Activated B cell treated with CpG ODN at 0.5 μM for 24 hours (primary cell): ENCODE measurements around the gene CTNND2. TPM values are rescaled to one million over a fixed set of nuclear protein-coding genes. Genes with fewer than 3 reads are reported as not detected.

Source experiments
- ATAC-seq: fragments of 200-7000 bp; cut with Tn5 transposase; one replicate; pipeline ENCODE4 v1.10.0; 2021; ENCODE audit warnings: low read depth, mild to moderate bottlenecking, moderate library complexity
- CTCF ChIA-PET: fragments of 350-600 bp; sonication (Branson Sonifier 250); formaldehyde crosslinking; loops from one replicate; lab custom pipeline; 2021; ENCODE audit warnings: antibody characterized with exemption; lab: Charles Lee
- POLR2A ChIA-PET: fragments of 350-600 bp; sonication (Branson Sonifier 250); formaldehyde crosslinking; loops from one replicate; lab custom pipeline; 2021; ENCODE audit warnings: antibody characterized with exemption; lab: Charles Lee
- DNase-seq: peaks from one replicate; pipeline ENCODE4 v3.0.0; 2022
- H3K27ac Mint-ChIP-seq: one replicate; pipeline ENCODE4 v1.8.0; 2020; ENCODE audit warnings: mixed read lengths
- H3K27me3 Mint-ChIP-seq: one replicate; pipeline ENCODE4 v1.8.0; 2021; ENCODE audit warnings: mixed read lengths
- H3K36me3 Mint-ChIP-seq: one replicate; pipeline ENCODE4 v1.8.0; 2021; ENCODE audit warnings: low read depth, mixed read lengths
- H3K4me1 Mint-ChIP-seq: one replicate; pipeline ENCODE4 v1.8.0; 2021; ENCODE audit warnings: mixed read lengths
- H3K4me3 Mint-ChIP-seq: one replicate; pipeline ENCODE4 v1.8.0; 2020; ENCODE audit warnings: mild to moderate bottlenecking, mixed read lengths
- H3K9me3 Mint-ChIP-seq: one replicate; pipeline ENCODE4 v1.8.0; 2020; ENCODE audit warnings: mixed read lengths
- intact Hi-C: fragments of 100-400 bp; cut with micrococcal nuclease; formaldehyde crosslinking; loops from one replicate; pipeline ENCODE4 v1.15.1; 2024
- total RNA-seq: library from RNA; stranded (reverse); gene quantifications from 2 replicates; pipeline ENCODE4 v1.2.3, GENCODE V29; 2022
- TF ChIP-seq, protein P1 (sequence below): fragments of 200-600 bp; IDR thresholded peaks from one replicate; pipeline ENCODE4 v1.8.0; 2022; ENCODE audit warnings: antibody characterized with exemption, mild to moderate bottlenecking

The CTNND2 gene
- total RNA-seq, 1 donor from 2014 or later = not detected

DNA sequence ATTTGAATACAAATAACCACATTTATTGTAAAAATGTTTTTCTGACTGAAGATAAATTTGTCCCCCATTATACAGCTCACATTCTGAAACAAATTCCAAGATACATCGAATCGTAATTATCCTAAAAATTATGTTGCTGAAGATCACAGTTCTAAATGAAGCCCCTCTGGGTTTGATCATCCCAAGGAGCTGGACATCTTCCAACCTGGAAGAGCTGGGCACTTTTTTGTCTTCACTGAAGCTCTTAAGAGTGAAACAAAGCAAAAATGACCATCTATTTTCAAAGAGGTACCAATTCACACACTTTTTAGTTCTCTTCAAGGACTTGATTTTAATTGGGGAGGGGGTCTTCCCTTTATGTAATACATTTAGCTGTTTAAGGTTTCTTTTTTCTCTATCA, 5.5 kb downstream of the CTNND2 start:
- intact Hi-C loops = no loop called here
- Mint-ChIP-seq H3K36me3 (no peaks in the 10 kb centered on the region), H3K4me1 (peaks cover 2% of the 10 kb centered on the region), H3K4me3 (no peak overlapping the region), H3K27ac (no peak overlapping the region), H3K27me3 (peaks cover 18% of the 10 kb centered on the region), H3K9me3 (peaks cover 3% of the 10 kb centered on the region)
- CTCF ChIA-PET = no interaction called here
- POLR2A ChIA-PET = no interaction called here
- TF ChIP-seq, protein P1, sequence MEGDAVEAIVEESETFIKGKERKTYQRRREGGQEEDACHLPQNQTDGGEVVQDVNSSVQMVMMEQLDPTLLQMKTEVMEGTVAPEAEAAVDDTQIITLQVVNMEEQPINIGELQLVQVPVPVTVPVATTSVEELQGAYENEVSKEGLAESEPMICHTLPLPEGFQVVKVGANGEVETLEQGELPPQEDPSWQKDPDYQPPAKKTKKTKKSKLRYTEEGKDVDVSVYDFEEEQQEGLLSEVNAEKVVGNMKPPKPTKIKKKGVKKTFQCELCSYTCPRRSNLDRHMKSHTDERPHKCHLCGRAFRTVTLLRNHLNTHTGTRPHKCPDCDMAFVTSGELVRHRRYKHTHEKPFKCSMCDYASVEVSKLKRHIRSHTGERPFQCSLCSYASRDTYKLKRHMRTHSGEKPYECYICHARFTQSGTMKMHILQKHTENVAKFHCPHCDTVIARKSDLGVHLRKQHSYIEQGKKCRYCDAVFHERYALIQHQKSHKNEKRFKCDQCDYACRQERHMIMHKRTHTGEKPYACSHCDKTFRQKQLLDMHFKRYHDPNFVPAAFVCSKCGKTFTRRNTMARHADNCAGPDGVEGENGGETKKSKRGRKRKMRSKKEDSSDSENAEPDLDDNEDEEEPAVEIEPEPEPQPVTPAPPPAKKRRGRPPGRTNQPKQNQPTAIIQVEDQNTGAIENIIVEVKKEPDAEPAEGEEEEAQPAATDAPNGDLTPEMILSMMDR = no peak
- DNase-seq (no peak), ATAC-seq (no peak)

DNA sequence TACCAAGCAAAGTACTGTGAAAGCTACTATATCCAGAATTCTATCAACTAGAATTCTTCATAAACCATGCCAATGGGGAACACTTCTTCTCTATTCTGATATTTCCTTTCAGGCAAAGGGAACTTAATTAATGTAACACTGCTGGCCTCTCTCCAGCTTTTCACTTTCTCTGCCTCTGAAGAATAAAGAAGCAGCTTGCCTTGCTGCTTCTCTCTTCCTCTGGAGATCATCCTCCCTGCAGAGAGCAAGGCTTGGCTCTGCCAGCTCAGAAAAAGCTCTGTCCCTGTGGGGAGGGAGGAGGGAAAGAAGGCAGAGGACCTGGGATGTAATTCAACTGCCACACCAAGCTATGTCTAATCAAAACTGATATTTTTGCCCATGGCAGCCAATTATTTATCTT, 6.5 kb downstream of the CTNND2 start:
- ChIA-PET CTCF (no interaction called here), POLR2A (no interaction called here)
- intact Hi-C loops = no loop called here
- Mint-ChIP-seq H3K9me3 (peaks cover 3% of the 10 kb centered on the region), H3K4me3 (no peak overlapping the region), H3K4me1 (no peaks in the 10 kb centered on the region), H3K27me3 (peaks cover 12% of the 10 kb centered on the region), H3K36me3 (no peaks in the 10 kb centered on the region), H3K27ac (no peak overlapping the region)
- ATAC-seq (no peak), DNase-seq (no peak)
- TF ChIP-seq, protein P1 = no peak

DNA sequence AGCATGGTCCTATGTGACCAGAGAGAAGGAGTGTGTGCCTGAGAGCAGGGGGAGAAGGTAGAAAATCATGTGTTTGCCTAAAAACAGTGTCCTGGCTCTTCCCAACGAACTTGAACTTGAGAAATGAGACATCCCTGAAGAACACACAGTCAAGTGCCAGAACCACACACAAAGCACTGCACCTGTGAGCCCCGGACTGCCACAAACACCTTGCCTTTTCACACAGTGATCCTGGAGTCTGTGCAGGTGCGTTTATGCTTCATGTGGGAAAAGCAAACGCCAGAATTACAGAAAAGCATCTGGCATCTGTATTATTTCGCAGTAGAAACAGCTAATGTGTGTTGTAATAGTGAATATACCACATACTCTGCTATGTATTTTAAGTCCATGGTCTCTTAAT, 9.3 kb downstream of the CTNND2 start:
- peaks cover 3% of the 10 kb centered on the region for H3K9me3 Mint-ChIP-seq
- no peaks in the 10 kb centered on the region for H3K4me1 Mint-ChIP-seq
- no peaks in the 10 kb centered on the region for H3K27me3 Mint-ChIP-seq
- ChIA-PET POLR2A (no interaction called here), CTCF (no interaction called here)
- TF ChIP-seq, protein P1 = no peak
- no peaks in the 10 kb centered on the region for H3K36me3 Mint-ChIP-seq
- DNase-seq = no peak
- no peak for ATAC-seq
- no peak overlapping the region for H3K27ac Mint-ChIP-seq
- H3K4me3 Mint-ChIP-seq = no peak overlapping the region
- intact Hi-C loops = no loop called here

DNA sequence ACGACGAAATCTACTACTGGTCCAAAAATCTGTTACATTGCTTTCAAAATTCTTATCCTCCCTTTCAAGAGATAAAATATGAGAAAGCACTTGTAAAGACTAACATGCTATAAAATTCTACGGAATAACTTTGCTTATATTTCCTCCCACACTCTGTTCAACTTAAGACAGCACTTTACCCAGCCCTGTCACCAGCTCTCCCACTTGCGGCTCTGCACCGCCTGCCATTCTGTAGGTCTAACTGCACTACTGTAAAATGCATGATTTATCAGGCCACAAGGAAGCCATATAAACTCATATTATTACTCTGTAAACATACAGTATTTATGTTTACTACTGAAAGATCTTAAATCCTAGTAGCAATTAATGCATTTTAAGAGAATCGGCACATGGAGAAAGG, 11.4 kb downstream of the CTNND2 start:
- CTCF ChIA-PET = no interaction called here
- no peak for DNase-seq
- intact Hi-C loops = no loop called here
- TF ChIP-seq, protein P1 = no peak
- no peak for ATAC-seq
- Mint-ChIP-seq H3K4me1 (no peaks in the 10 kb centered on the region), H3K27ac (no peak overlapping the region), H3K9me3 (peaks cover 3% of the 10 kb centered on the region), H3K27me3 (no peaks in the 10 kb centered on the region), H3K4me3 (no peak overlapping the region), H3K36me3 (no peaks in the 10 kb centered on the region)
- POLR2A ChIA-PET = no interaction called here

DNA sequence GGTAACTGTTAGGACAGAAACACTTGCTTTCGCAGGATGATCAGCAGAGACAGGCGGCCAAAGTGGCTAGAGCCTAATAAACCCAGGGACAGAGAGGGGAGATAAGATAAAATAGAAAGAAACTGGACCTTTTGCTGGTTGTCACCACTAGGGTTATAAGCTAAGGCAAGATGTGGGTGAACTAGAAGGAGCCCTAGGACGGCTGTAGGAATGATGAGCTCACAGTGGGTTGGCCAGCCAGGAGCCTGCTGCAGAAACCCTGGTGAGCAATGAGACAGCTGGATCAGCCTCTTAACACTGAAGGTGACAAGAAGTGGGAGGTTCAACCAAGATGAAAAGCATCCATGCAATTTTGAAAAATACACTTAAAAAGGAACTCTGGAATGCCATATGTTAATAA, 13.5 kb downstream of the CTNND2 start:
- Mint-ChIP-seq H3K27ac (no peak overlapping the region), H3K36me3 (no peaks in the 10 kb centered on the region)
- POLR2A ChIA-PET = no interaction called here

More for the DNA sequence above, 13.5 kb downstream of the CTNND2 start:
- Mint-ChIP-seq H3K27me3 (no peaks in the 10 kb centered on the region), H3K9me3 (no peaks in the 10 kb centered on the region), H3K4me3 (no peak overlapping the region), H3K4me1 (no peaks in the 10 kb centered on the region)
- TF ChIP-seq, protein P1 = no peak
- CTCF ChIA-PET = no interaction called here
- no peak for ATAC-seq
- intact Hi-C loops = no loop called here
- no peak for DNase-seq
